Liver (tissue), 9 donors: ENCODE data around the gene ARHGAP5. TPM values are rescaled to one million over a fixed set of nuclear protein-coding genes. Genes with fewer than 3 reads are reported as not detected.

Source experiments
- DNase-seq: peaks from one replicate; pipeline ENCODE4 v3.0.0-alpha.2; 2017; ENCODE audit warnings: low spot score
- H3K27ac ChIP-seq, 2 donors: one replicate each; pipeline ENCODE4 v1.7.0; 2013; ENCODE audit warnings: inconsistent platforms in 2 of 2, low read length in 2 of 2, control low read depth in 1 of 2, low read depth in 1 of 2, mild to moderate bottlenecking in 1 of 2
- H3K27me3 ChIP-seq, 4 donors: one replicate each; pipeline versions ENCODE4 v1.6.1 to v1.7.0; 2013; ENCODE audit warnings: low read length in 3 of 4, inconsistent platforms in 1 of 4, mild to moderate bottlenecking in 1 of 4, moderate library complexity in 1 of 4; ENCODE audit not compliant: control insufficient read depth in 4 of 4, insufficient read depth in 4 of 4
- H3K36me3 ChIP-seq, 4 donors: one replicate each; pipeline versions ENCODE4 v1.6.1 to v1.7.0; 2013; ENCODE audit warnings: low read length in 3 of 4, mild to moderate bottlenecking in 3 of 4, low read depth in 1 of 4, moderate library complexity in 1 of 4; ENCODE audit not compliant: control insufficient read depth in 4 of 4, insufficient read depth in 3 of 4
- H3K4me1 ChIP-seq, 4 donors: one replicate each; pipeline versions ENCODE4 v1.6.1 to v1.7.0; 2013; ENCODE audit warnings: low read length in 3 of 4, mild to moderate bottlenecking in 3 of 4, moderate library complexity in 1 of 4; ENCODE audit not compliant: control insufficient read depth in 4 of 4, insufficient read depth in 4 of 4
- H3K4me3 ChIP-seq, 3 donors: one replicate each; pipeline versions ENCODE4 v1.6.1 to v1.7.0; 2013; ENCODE audit warnings: low read length in 3 of 3, control low read depth in 1 of 3, low read depth in 1 of 3, mild to moderate bottlenecking in 1 of 3
- H3K9ac ChIP-seq, 2 donors: one replicate each; pipeline ENCODE4 v1.7.0; 2013; ENCODE audit warnings: low read length in 2 of 2, mild to moderate bottlenecking in 2 of 2, moderate library complexity in 2 of 2, control low read depth in 1 of 2, low read depth in 1 of 2
- H3K9me3 ChIP-seq, 4 donors: one replicate each; pipeline versions ENCODE4 v1.6.1 to v1.7.0; 2013; ENCODE audit warnings: low read length in 3 of 4; ENCODE audit not compliant: control insufficient read depth in 4 of 4
- ATF3 ChIP-seq: IDR thresholded peaks from 2 replicates; pipeline ENCODE4 v1.6.1; 2016; ENCODE audit warnings: antibody characterized with exemption
- CTCF ChIP-seq: fragments of 150-350 bp; IDR thresholded peaks from 2 replicates; pipeline ENCODE4 v1.5.1; 2017; ENCODE audit warnings: improper control_type of control experiment, low read depth, low read length; ENCODE audit not compliant: missing input control
- EGR1 ChIP-seq, 2 donors: IDR thresholded peaks; 2 replicates each; pipeline ENCODE4 v1.6.1; 2016 to 2018; ENCODE audit warnings: antibody characterized with exemption in 2 of 2, low read depth in 2 of 2
- FOXA1 ChIP-seq: IDR thresholded peaks from 2 replicates; pipeline ENCODE4 v1.6.1; 2016; ENCODE audit warnings: antibody characterized with exemption
- FOXA2 ChIP-seq: IDR thresholded peaks from 2 replicates; pipeline ENCODE4 v1.6.1; 2016; ENCODE audit warnings: antibody characterized with exemption
- GABPA ChIP-seq, 2 donors: IDR thresholded peaks in 1 of 2; conservative IDR thresholded peaks in 1 of 2; 2 replicates each; pipeline ENCODE4 v1.6.1; 2016; ENCODE audit warnings: antibody characterized with exemption in 2 of 2, mild to moderate bottlenecking in 1 of 2, moderate library complexity in 1 of 2
- HNF4A ChIP-seq, 2 donors: conservative IDR thresholded peaks; 2 replicates each; pipeline ENCODE4 v1.6.1; 2016; ENCODE audit warnings: antibody characterized with exemption in 2 of 2, mild to moderate bottlenecking in 2 of 2
- HNF4G ChIP-seq: IDR thresholded peaks from 2 replicates; pipeline ENCODE4 v1.6.1; 2016; ENCODE audit warnings: antibody characterized with exemption
- JUND ChIP-seq, 2 donors: IDR thresholded peaks; 2 replicates each; pipeline ENCODE4 v1.6.1; 2016; ENCODE audit warnings: antibody characterized with exemption in 2 of 2
- MAX ChIP-seq: IDR thresholded peaks from 2 replicates; pipeline ENCODE4 v1.6.1; 2016; ENCODE audit warnings: antibody characterized with exemption
- NR2F2 ChIP-seq: IDR thresholded peaks from 2 replicates; pipeline ENCODE4 v1.6.1; 2016; ENCODE audit warnings: antibody characterized with exemption
- RAD21 ChIP-seq, 2 donors: IDR thresholded peaks; 2 replicates each; pipeline ENCODE4 v1.6.1; 2016; ENCODE audit warnings: antibody characterized with exemption in 2 of 2, mild to moderate bottlenecking in 2 of 2
- REST ChIP-seq: IDR thresholded peaks from 2 replicates; pipeline ENCODE4 v1.6.1; 2016; ENCODE audit warnings: antibody characterized with exemption, mild to moderate bottlenecking
- RXRA ChIP-seq, 2 donors: IDR thresholded peaks; 2 replicates each; pipeline ENCODE4 v1.6.1; 2017 to 2018; ENCODE audit warnings: antibody characterized with exemption in 2 of 2, mild to moderate bottlenecking in 1 of 2
- SP1 ChIP-seq: IDR thresholded peaks from 2 replicates; pipeline ENCODE4 v1.6.1; 2018; ENCODE audit warnings: antibody characterized with exemption, mild to moderate bottlenecking
- TAF1 ChIP-seq: conservative IDR thresholded peaks from 2 replicates; pipeline ENCODE4 v1.6.1; 2016; ENCODE audit warnings: antibody characterized with exemption, mild to moderate bottlenecking
- YY1 ChIP-seq: IDR thresholded peaks from 2 replicates; pipeline ENCODE4 v1.6.1; 2016; ENCODE audit warnings: antibody characterized with exemption, mild to moderate bottlenecking
- ZBTB33 ChIP-seq: IDR thresholded peaks from 2 replicates; pipeline ENCODE4 v1.6.1; 2016; ENCODE audit warnings: antibody characterized with exemption
- WGBS: extraction: QIAGEN DNeasy Blood & Tissue Kit; methylation state at CpG from one replicate; pipeline ENCODE4 v1.1.7; 2013; 5-methylcytosine and 5-hydroxymethylcytosine counted together
- polyA plus RNA-seq, 2 donors: library from polyadenylated mRNA; stranded (reverse) in 1 of 2; unstranded in 1 of 2; fragments of 200-250 nt in 1 of 2; fragments of >200 nt in 1 of 2; fragmentation: Nextera tagmentation in 1 of 2; extraction: Ambion mirVana in 1 of 2; gene quantifications; one replicate each; pipeline versions ENCODE4 v1.2.1 to v1.2.3, GENCODE V29; 2013 to 2015
- total RNA-seq, 2 donors: library from RNA; depleted of rRNA; stranded (reverse); fragments of >200 nt; gene quantifications; one replicate each; pipeline ENCODE4 v1.2.3, GENCODE V29; 2014
- donor health status: healthy.
- donor health status: healthy.
- donor health status: healthy.
- donor health status: healthy.
- donor health status: healthy.

ARHGAP5 gene
- total and polyA plus RNA-seq, 4 donors: 9.6 to 48.7 (median 29.0) TPM

- no peak for TF ChIP-seq CTCF
- TF ChIP-seq FOXA1: no peak
- TF ChIP-seq RAD21 (IDR thresholded peaks at IDR 0.05): no peak
- TF ChIP-seq NR2F2: no peak
- no peak for TF ChIP-seq RXRA (IDR thresholded peaks at IDR 0.05)
- TF ChIP-seq MAX: no peak
These were observed 6.8 kb upstream of the ARHGAP5 start (continued) for GRCh38 chr14:32070282-32070681.

GRCh38 chr14:32072676-32073075 lies 4.4 kb upstream of the ARHGAP5 start:
- no peak for TF ChIP-seq RAD21 (IDR thresholded peaks at IDR 0.05)
- no peak for TF ChIP-seq ATF3
- no peak for TF ChIP-seq NR2F2
- no peak for TF ChIP-seq HNF4A (conservative IDR thresholded peaks at IDR 0.05)
- TF ChIP-seq TAF1: no peak
- TF ChIP-seq EGR1 (IDR thresholded peaks at IDR 0.05; ENCODE audit: low read depth in 2 of 2): no peak
- TF ChIP-seq FOXA1: no peak
- no peak for TF ChIP-seq CTCF
- TF ChIP-seq YY1: no peak
- TF ChIP-seq FOXA2: no peak
- no peak for TF ChIP-seq GABPA (IDR thresholded peaks at IDR 0.05 in 1 of 2, conservative IDR thresholded peaks at IDR 0.05 in 1 of 2)
- TF ChIP-seq RXRA (IDR thresholded peaks at IDR 0.05): no peak
- no peak for TF ChIP-seq REST
- no peak for TF ChIP-seq JUND (IDR thresholded peaks at IDR 0.05)
- TF ChIP-seq ZBTB33: no peak
- TF ChIP-seq HNF4G: no peak
- TF ChIP-seq MAX: no peak
- TF ChIP-seq SP1: no peak
- no peak overlapping the region for H3K9ac ChIP-seq
- no peaks in the 10 kb centered on the region for H3K36me3 ChIP-seq
- H3K27me3 ChIP-seq: no peaks in the 10 kb centered on the region
- H3K27ac ChIP-seq: no peak overlapping the region
- H3K4me3 ChIP-seq: no peak overlapping the region
- H3K9me3 ChIP-seq: no peaks in the 10 kb centered on the region
- no peak for DNase-seq
- peaks cover 0 to 15% (median 4%) of the 10 kb centered on the region in 4 donors for H3K4me1 ChIP-seq
- WGBS: 88% methylated on average over 1 of the region's 1 CpG
